Measurements from ENCODE around the gene ST6GAL2.

ST6GAL2 gene

DNA sequence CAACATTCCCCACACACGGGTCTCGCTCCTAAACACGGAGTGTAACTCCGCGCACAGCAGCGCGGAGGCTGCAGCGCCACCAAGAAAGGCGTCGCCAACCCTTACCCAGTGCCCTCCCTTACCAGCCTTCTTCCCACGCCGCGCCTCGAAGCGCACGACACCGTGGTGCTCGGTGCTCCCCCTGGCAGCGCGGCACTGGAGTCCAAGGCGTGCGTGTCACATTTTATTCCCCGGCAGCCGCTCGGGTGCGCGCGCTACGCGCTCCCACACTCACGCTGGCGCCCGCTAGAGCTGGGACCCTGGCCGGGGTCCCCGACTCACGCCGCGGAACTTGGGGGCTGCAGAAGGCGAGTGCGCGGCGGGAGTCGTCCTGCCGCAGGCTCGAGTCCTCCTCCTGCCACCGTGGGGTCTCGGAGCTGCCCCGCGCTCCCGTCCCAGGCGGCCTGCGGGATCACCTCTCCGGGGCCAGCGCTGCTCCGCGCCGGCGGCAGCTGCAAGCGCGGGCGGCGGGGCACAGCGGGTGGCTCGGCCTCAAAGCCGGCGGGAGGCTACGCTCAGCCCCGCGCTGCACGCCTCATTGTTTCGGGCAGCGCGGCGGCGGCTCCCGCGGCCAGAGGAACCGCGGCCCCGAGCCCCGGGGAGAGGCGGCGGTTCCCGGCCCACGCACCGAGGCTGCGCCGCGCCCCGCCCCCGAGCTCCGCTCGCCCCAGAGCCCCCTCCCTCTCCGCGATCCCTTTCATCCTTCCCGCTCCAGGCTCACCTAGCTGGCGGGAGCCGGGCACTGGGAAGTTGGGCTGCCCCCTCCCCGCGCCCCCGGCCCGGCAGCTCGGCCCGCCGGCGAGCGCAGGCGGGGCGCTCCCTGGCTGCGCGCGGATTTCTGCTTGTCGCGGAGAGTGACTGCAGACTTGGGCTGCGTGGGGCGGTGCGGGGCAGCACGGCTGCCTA is at the start of gene ST6GAL2:
Gene ST6GAL2 (minus strand): TSS at position 197 of the 945 bp plus-strand sequence. CDS start 42,190 bp downstream, outside the sequence.
- DNase-seq, result no peak

GRCh38 chr2:106932644-106933043 is 46.7 kb upstream of the ST6GAL2 start:
- DNase-seq, result no peak

DNA sequence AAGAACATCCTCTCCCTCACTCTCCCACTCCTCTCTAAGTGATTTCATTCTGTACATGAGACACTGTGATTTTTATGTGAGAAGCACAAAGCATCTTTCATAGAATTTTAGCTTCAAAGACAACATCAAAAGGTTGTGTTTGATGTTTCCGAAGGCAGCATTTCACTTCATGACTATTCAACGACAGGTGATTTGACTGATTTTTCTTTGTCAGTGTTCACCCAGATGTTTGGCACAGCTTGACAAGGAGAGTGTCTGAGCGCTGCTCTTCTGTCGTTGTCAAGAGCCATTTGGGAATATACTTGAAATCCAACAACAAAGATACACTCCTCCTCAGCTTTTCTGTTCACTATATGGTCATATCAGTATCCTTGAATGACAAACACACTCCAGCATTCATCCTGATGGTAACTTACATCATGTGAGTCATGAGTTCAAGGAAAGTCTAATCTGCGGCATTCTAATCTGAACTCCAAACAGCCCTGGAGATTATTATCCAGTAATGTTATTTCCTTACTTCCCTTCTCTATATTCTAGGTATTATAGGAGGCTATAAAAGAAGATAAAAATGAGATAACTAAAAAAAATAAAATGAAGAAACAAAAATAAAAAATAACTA is 45.9 kb upstream of the ST6GAL2 start:
- DNase-seq, result no peak

GRCh38 chr2:106921451-106921850 is 35.5 kb upstream of the ST6GAL2 start:
- no peak for DNase-seq

GRCh38 chr2:106919012-106919411 is 33.0 kb upstream of the ST6GAL2 start:
- no peak for DNase-seq

- no peak for DNase-seq
These were observed 18.3 kb upstream of the ST6GAL2 start for GRCh38 chr2:106904242-106904641.

- no peak for DNase-seq
These were observed 14.0 kb upstream of the ST6GAL2 start for GRCh38 chr2:106899786-106900530.

GRCh38 chr2:106894545-106894944 is 8.6 kb upstream of the ST6GAL2 start:
- no peak for DNase-seq

DNA sequence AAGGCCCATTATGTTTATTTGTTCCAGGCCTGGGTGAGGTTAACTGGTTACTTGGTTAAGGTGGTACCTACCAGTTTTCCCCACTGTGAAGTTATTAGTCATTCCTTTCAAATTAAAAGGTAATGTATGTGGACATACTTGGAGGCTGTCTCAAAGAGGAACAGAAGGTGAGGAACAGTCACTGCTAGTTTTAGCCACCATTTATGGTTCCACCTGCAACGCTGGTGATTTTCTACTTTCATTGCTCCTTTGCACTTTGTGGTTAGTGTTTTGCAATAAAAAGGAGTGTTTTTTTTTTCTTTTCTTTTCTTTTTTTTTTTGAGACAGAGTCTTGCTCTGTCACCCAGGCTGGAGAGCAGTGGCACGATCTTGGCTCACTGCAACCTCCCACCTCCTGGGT is 6.1 kb upstream of the ST6GAL2 start:
- DNase-seq, result no peak

DNA sequence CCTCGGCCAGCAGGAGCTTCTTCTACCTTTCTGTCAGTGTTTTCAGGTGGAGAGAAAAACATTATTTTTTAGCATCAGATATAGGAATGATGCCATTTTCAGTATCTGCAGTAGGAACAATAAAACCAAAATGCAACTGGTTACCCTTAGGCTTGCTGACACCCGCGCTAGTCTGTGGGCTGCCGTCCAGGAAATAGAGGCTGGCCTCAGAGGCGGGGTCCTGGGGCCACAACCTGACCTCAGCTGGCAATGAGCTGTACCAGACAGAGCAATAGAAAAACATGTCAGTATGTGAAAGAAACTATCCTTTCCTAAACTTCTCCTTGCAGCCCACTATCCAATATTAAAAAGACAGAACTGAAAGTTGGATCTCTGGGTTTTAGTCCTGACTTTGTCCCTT is 4.6 kb upstream of the ST6GAL2 start:
- DNase-seq, result no peak

DNA sequence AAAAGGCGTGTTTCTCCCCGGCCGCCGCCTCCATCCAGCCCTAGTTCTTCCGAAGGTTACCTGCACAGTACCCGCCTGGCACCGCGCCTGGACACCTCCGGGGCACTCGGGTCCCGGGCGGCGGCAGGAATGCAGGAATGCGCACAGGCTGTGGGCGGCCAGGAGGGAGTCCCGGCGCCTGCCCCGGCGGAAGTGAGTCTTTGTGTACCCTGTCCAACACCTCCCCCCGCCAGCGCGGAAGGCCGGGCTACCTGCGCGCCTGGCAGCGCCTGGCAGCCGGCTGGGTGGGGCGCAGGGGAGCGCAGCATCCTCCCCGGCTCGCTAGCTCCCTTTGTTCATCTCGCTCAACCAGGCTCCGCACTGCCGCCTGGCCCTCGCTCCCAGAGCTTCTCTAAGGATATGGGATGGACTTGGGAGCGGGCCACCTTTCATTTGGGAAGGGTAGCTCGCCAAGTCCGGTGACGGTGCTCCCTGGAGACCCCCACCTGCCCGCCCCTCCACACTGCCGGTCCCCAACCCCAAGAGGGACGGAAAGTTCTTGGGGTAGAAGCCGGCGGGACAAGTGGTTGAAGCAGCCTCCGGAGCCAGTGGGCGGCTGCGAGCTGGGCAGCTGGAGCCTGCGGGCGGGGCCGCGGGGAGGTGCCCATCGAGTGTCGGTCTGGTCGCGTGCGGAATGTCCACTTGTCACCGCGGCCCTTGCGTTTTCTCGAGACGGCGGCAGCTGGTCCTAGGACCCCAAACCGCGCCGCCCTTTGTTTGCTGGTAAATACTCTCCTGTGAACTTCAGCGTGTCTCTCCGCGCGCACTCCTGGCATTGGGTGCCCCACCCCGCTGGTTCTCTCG is 1.2 kb upstream of the ST6GAL2 start:
- no peak for DNase-seq

DNA sequence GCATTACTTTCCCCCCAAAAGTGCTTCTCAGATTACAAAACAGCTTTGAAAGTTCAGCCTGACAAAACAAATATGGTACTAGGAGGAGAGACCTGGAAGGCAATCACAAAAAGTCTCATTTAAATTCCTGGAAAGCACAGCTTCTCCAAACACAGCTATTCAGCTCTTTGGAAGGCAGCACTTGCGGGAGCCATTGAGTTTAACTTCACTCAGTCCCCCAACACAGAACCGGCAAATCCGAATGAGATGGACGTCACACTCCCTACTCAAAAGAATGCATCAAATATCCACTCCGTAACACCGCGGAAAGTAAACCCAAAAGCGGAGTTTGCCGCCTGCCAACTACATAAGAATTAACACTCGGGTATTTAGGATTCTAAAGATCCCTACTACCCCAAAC is 638 bp downstream of the ST6GAL2 start:
- no peak for DNase-seq

GRCh38 chr2:106882673-106883072 is 3.3 kb downstream of the ST6GAL2 start:
- DNase-seq, result no peak

DNA sequence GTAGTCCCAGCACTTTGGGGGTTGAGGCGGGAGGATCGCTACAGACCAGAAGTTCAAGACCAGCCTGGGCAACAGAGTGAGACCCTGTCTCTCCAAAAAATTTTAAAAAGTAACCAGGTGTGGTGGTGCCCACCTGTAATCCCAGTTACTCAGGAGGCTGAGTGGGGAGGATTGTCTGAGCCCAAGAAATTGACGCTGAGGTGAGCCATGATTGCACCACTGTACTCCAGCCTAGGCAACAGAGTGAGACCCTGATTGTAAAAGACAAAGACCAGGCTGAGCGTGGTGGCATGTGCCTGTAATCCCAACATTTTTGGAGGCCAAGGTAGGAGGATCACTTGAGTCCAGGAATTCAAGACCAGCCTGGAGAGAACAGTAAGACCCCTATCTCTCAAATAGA is 7.8 kb downstream of the ST6GAL2 start:
- no peak for DNase-seq

- no peak for DNase-seq
These were observed 9.3 kb downstream of the ST6GAL2 start for GRCh38 chr2:106876699-106877098.

DNA sequence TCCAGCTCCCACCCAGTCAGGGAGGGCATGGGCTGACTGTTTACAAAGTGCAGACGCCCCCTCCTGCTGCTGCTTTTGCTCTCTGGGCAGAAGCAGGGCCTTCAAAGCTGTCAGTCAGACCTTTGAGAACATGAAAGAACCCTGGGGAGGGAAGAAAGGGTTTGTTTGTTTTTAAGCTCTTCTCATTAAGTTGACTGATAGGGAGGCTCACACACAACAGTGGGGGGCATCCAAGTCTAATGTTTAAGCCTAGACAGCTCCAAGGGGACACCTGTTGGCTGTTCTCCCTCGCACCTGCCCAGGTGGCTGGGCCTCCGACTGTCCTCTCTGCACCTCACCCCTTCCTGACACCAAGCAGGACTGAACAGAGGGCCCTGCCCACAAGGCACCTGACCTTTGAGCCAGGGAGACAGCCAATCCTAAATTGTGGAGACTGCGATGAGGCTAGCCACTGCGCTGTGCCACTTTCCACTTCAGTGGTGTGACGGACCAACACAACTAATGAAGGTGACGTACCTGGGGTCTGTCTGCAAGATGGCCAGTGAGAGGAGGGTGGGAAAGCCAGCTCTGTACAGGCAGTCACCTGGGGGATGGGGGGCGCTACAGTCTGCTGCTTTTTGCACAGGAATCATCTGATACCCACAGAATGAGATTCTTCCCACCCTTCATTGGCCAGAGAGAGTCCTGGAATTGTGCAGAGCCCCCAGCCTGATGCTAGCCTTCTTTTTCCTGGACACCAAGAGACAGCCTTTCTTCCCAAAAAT is 16.3 kb downstream of the ST6GAL2 start:
- no peak for DNase-seq

DNA sequence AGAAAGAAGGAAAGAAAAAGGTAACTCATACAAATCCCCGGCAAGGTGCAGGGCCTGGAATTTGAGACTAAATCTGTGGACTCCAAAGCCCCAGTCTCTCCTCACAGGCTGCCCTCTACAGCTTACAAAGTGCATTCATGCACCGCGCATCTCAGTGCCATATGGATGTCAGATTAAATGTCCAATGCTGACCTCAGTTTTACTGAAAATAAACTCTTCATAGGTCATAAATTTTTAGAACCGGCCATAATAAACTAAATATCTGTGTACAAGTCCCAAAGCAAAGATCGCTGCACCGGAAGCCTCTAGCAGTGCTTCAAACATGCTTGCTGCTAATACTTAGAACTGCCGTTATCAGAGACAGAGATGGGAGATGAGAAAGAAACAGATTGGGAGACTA is 17.7 kb downstream of the ST6GAL2 start:
- no peak for DNase-seq

- no peak for DNase-seq
These were observed 18.6 kb downstream of the ST6GAL2 start for GRCh38 chr2:106867196-106867953.

- no peak for DNase-seq
These were observed 19.3 kb downstream of the ST6GAL2 start for GRCh38 chr2:106866641-106867040.

- no peak for DNase-seq
These were observed 21.9 kb downstream of the ST6GAL2 start for GRCh38 chr2:106864051-106864450.

DNA sequence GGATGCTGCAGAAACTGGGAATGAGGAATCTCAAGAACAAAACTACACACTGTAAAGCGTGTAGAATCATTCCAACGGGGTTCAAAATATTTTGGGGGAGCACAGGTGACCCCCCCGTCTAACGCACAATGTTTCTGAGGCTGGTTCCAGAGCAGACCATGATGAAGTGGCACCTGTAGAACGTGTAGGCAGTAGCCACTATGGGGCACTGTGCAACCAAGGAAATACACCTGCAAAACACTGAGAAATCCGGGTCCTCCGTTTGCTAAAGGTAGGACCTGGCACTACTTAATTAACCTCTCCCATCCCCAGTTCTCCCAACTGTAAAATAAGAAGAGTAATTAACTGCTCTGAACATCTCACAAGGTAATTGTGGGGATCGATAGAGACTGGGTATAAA is 22.6 kb downstream of the ST6GAL2 start:
- no peak for DNase-seq
